Activated CD4-positive, alpha-beta T cell treated with anti-CD3 and anti-CD28 coated beads for 36 hours (primary cell): ENCODE results near the gene CHAC1. TPM values are rescaled to one million over a fixed set of nuclear protein-coding genes. Genes with fewer than 3 reads are reported as not detected.
"Not testable (repeated sequence)": the region's sequence is repeated elsewhere in the genome, so short reads cannot be mapped to it uniquely, and the experiment has no call there.

Source experiments
- ATAC-seq: fragments of 200-7000 bp; cut with Tn5 transposase; one replicate; pipeline ENCODE4 v1.10.0; 2021; ENCODE audit warnings: mild to moderate bottlenecking, moderate library complexity
- CTCF ChIA-PET: fragments of 350-600 bp; sonication (Branson Sonifier 250); formaldehyde crosslinking; loops from one replicate; lab custom pipeline; 2021; ENCODE audit warnings: antibody characterized with exemption; lab: Charles Lee
- POLR2A ChIA-PET: fragments of 350-600 bp; sonication (Branson Sonifier 250); formaldehyde crosslinking; loops from one replicate; lab custom pipeline; 2021; ENCODE audit warnings: antibody characterized with exemption, inconsistent platforms; lab: Charles Lee
- DNase-seq: peaks from one replicate; pipeline ENCODE4 v3.0.0-alpha.2; 2020
- H3K27ac Mint-ChIP-seq: one replicate; pipeline ENCODE4 v1.8.0; 2021; ENCODE audit warnings: mixed read lengths
- H3K27me3 Mint-ChIP-seq: one replicate; pipeline ENCODE4 v1.8.0; 2021; ENCODE audit warnings: mixed read lengths
- H3K36me3 Mint-ChIP-seq: one replicate; pipeline ENCODE4 v1.8.0; 2021; ENCODE audit warnings: low read depth, mixed read lengths
- H3K4me1 Mint-ChIP-seq: one replicate; pipeline ENCODE4 v1.8.0; 2021; ENCODE audit warnings: mixed read lengths
- H3K4me3 Mint-ChIP-seq: one replicate; pipeline ENCODE4 v1.8.0; 2021; ENCODE audit warnings: mild to moderate bottlenecking, moderate library complexity, mixed read lengths
- H3K9me3 Mint-ChIP-seq: one replicate; pipeline ENCODE4 v1.8.0; 2021; ENCODE audit warnings: low read depth, mixed read lengths
- intact Hi-C, 2 experiments: fragments of 100-400 bp; cut with DNase I in 1 of 2; cut with micrococcal nuclease in 1 of 2; formaldehyde crosslinking; loops; one replicate each; pipeline versions ENCODE4 v1.14.2 to v1.15.1; 2022 to 2024; cut with DNase I, micrococcal nuclease
- total RNA-seq, 2 experiments: library from RNA; stranded (reverse); gene quantifications; one replicate each; pipeline ENCODE4 v1.2.3, GENCODE V29; 2021

CHAC1 gene
- total RNA-seq, 2 experiments from 2014 or later = 31.1 to 32.2 TPM

DNA sequence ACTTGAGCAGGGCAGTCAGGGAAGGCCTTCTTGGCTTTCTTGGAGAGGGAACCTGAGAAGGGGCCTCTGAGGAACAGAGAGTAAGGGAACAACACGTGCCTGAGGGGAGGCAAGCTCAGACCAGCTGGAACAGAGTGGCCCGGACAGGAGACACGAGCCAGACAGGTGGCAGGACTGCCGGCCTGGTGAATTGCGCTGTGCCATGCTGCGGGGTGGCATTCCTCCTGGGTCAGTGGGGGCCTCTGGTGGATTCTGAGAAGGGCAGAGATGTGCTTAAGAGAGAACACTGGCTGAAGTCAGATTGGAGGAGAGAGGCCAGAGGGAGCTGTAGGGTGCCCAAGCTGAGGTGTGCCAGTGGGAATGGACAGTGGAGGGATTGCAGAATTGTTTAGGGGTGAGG lies 4.9 kb downstream of the CHAC1 start:
- Mint-ChIP-seq H3K4me3 (no peak overlapping the region), H3K27ac (no peak overlapping the region), H3K27me3 (no peaks in the 10 kb centered on the region), H3K4me1 (peaks cover 20% of the 10 kb centered on the region), H3K36me3 (peaks cover 30% of the 10 kb centered on the region), H3K9me3 (no peaks in the 10 kb centered on the region)
- intact Hi-C loops = no loop called here
- ChIA-PET CTCF (no interaction called here), POLR2A (no interaction called here)
- no peak for DNase-seq
- ATAC-seq = no peak

DNA sequence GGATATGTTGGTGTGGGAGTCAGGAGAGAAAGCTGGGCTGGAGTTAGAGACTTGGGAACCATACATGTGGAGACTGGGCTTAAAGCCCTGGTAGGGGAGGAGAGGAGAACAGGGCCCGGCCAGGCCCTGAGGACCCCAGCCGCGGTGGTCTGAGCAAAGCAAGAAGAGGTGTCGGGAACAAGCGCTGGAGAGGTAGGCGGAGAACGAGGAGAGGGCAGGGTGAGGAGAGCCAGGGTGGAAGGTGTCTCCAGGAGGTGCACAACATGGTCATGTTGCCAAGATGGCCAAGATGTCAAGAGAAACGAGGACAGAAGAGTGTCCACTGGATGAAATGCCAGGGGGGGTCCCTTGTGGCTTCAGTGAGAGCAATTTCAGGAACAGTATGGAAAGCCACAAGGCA lies 5.5 kb downstream of the CHAC1 start:
- DNase-seq (no peak), ATAC-seq (no peak)
- Mint-ChIP-seq H3K4me1 (peaks cover 20% of the 10 kb centered on the region), H3K27ac (no peak overlapping the region), H3K27me3 (no peaks in the 10 kb centered on the region), H3K9me3 (no peaks in the 10 kb centered on the region), H3K36me3 (peaks cover 28% of the 10 kb centered on the region), H3K4me3 (no peak overlapping the region)
- intact Hi-C loops = no loop called here
- CTCF ChIA-PET = interaction anchor here (0.6 kb wide), 1 partner anchor 53 kb away, joined by 3 read pairs; no protein-coding TSS in a partner anchor
- POLR2A ChIA-PET = no interaction called here

DNA sequence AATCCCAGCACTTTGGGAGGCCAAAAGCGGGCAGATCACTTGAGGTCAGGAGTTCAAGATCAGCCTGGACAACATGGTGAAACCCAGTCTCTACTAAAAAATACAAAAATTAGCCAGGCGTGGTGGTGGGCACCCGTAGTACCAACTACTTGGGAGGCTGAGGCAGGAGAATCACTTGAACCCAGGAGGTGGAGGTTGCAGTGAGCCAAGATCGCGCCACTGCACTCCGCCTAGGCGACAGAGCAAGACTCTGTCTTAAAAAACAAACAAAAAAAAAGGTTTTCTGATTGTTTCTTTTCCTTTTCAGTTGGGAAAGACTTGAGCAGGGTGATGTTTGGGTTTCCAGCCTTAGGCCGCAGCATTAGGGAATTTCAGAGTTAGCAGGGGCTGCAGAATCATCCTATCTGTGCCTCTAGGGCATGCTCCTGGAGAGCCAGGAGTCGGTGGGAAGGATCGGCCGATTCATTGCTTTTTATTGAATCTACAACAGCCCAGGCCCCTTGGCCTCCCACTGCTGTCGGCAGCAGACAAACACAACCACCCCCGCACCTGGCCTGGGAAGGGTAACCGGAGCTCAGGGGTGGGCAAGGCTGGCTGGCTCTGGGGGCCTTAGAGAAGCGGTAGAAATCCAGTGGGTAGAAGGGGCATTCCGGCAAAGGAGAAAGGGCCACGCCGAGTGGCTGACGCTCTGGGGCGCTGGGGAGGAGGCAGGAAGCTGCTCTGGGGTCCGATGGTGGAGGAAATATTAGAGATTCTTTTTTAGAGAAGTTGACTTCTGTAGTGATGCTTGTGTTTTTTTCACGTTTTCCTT lies 6.3 kb downstream of the CHAC1 start:
- peaks cover 20% of the 10 kb centered on the region for H3K36me3 Mint-ChIP-seq
- ATAC-seq (no peak), DNase-seq (no peak)
- H3K4me1 Mint-ChIP-seq = peaks cover 12% of the 10 kb centered on the region
- no peaks in the 10 kb centered on the region for H3K9me3 Mint-ChIP-seq
- H3K4me3 Mint-ChIP-seq = no peak overlapping the region
- no peak overlapping the region for H3K27ac Mint-ChIP-seq
- CTCF ChIA-PET = interaction anchor here (0.6 kb wide), 1 partner anchor 140 kb away, joined by 5 read pairs; no protein-coding TSS in a partner anchor
- intact Hi-C loops = no loop called here
- no peaks in the 10 kb centered on the region for H3K27me3 Mint-ChIP-seq
- POLR2A ChIA-PET = interaction anchor here (0.6 kb wide), 1 partner anchor 162 kb away, joined by 3 read pairs; no protein-coding TSS in a partner anchor

DNA sequence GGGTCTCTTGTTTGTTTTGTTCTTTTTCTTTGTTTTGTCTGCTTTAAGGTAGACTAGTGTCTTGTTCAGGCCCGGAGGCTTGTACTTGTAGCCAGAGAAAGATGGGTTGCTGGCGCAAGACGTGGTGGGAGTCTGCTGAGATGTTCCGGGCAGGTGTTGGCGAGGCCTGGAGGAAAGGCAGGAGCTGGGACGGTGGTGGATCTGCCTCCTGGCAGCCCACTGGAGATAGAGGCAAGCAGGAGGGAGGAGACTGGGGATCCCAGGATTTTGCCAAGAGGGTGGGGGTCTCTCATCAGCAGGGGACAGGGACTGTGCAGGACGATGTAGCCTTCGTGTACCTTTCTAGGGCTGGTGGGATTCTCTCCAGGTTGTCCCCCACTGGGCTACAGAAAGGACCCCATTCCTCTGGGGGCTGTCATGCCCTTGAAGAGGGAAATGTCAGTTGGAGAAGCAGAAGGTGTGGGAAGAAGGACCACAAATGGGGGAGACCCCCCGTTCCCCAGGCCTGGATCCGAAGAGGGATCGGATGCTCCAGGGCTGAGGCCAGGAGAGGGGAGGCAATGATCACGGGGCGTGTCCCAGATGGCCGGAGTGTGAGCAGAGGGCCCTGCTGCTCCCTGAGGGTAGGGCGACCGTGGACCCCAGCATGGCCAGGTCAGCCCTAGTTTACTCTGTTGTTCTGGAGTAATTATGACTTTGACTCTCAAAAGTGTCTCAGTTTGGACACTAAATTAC lies 7.0 kb downstream of the CHAC1 start:
- H3K27me3 Mint-ChIP-seq = no peaks in the 10 kb centered on the region
- ChIA-PET CTCF (interaction anchor here (0.6 kb wide), 1 partner anchor 139 kb away, joined by 5 read pairs; no protein-coding TSS in a partner anchor), POLR2A (no interaction called here)

DNA sequence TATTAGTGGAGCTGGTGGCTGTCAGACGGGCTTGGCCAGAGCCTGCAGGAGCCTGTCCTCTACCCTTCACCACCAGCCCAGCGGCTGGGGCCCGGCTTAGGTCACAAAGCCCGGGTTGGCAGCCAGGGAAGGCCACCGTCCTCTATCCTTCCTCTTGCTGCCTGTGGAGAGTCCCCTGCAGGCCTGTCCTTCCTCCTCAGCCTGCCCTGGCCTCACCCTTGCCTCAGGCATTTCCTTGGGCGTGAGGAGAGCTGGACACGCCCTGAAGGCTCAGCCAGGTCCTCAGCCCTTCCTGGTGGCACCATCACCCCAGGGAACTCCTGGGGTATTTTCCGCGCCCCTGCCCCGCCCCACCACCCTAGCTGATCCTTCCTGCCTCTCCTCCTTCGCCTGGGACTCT lies 7.7 kb downstream of the CHAC1 start:
- ChIA-PET POLR2A (no interaction called here), CTCF (no interaction called here)
- no peaks in the 10 kb centered on the region for H3K27me3 Mint-ChIP-seq
- H3K4me3 Mint-ChIP-seq = no peak overlapping the region
- no peak overlapping the region for H3K27ac Mint-ChIP-seq
- peaks cover 10% of the 10 kb centered on the region for H3K36me3 Mint-ChIP-seq
- ATAC-seq (no peak), DNase-seq (no peak)
- no peaks in the 10 kb centered on the region for H3K9me3 Mint-ChIP-seq
- H3K4me1 Mint-ChIP-seq = peaks cover 6% of the 10 kb centered on the region
- intact Hi-C loops = no loop called here

More for the DNA sequence above, 7.0 kb downstream of the CHAC1 start:
- intact Hi-C loops = no loop called here
- Mint-ChIP-seq H3K4me3 (no peak overlapping the region), H3K27ac (no peak overlapping the region), H3K9me3 (no peaks in the 10 kb centered on the region), H3K4me1 (peaks cover 7% of the 10 kb centered on the region), H3K36me3 (peaks cover 12% of the 10 kb centered on the region)
- ATAC-seq (no peak), DNase-seq (no peak)

DNA sequence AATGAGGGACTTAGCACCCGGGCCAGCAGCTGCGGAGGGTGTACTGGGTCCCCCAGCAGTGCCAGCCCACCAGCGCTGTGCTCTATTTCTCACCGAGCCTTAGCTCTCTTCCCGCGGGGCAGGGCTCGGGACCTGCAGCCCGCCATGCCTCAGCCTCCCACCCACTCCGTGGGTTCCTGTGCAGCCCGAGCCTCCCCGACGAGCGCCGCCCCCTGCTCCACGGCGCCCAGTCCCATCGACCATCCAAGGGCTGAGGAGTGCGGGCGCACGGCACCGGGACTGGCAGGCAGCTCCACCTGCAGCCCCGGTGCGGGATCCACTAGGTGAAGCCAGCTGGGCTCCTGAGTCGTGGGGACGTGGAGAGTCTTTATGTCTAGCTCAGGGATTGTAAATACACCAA lies 8.5 kb downstream of the CHAC1 start:
- POLR2A ChIA-PET = interaction anchor here (0.6 kb wide), 1 partner anchor 145 kb away, joined by 4 read pairs; no protein-coding TSS in a partner anchor
- intact Hi-C loops, ATAC-seq: not testable (repeated sequence)

DNA sequence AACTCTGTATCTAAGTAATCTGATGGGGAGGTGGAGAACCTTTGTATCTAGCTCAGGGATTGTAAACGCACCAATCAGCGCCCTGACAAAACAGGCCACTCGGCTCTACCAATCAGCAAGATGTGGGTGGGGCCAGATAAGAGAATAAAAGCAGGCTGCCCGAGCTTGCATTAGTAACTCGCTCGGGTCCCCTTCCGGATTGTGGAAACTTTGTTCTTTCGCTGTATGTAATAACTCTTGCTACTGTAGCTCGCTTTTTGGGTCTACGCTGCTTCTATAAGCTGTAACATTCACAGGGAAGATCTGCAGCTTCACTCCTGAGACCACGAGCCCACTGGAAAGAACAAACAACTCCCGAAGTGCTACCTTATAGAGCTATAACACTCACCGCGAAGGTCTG lies 9.0 kb downstream of the CHAC1 start:
- H3K9me3 Mint-ChIP-seq, H3K4me1 Mint-ChIP-seq, intact Hi-C loops, H3K27me3 Mint-ChIP-seq, H3K4me3 Mint-ChIP-seq, H3K36me3 Mint-ChIP-seq, DNase-seq, ATAC-seq, H3K27ac Mint-ChIP-seq: not testable (repeated sequence)
- POLR2A ChIA-PET = interaction anchor here (0.6 to 1.4 kb wide), 3 partner anchors 9 to 144 kb away, joined by 4 to 12 read pairs (median 4); partner anchors contain the start of gene CHAC1
- CTCF ChIA-PET = interaction anchor here (0.8 to 1.6 kb wide), 7 partner anchors 8 to 1309 kb away, joined by 3 to 7 read pairs (median 3); partner anchors contain the start of genes CHAC1 and VPS18

More for the DNA sequence above, 8.5 kb downstream of the CHAC1 start:
- not testable (repeated sequence) for DNase-seq, H3K36me3 Mint-ChIP-seq, H3K4me3 Mint-ChIP-seq, H3K27ac Mint-ChIP-seq, H3K27me3 Mint-ChIP-seq, H3K9me3 Mint-ChIP-seq, H3K4me1 Mint-ChIP-seq
- CTCF ChIA-PET = interaction anchor here (1.6 kb wide), 1 partner anchor 9 kb away, joined by 7 read pairs; the partner anchor contains the start of gene CHAC1

DNA sequence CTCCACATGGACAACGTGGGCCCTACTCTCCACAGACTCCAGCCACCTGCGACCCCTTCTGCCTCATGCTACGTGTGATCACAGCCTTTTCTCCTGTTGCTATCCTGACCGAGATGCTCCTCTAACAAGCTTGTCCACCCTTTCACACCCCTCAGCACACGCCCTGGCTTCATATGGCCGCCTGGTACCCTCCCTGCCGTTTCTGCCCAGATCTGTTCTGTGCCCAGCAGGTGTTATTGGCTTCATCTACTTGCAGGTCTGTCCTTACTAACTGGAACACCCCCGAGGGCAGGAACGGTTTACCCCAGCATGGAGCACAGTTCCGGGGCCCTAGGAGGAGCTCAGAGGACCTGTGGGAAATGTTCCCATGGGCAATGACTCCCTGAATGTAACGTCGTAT lies 9.9 kb downstream of the CHAC1 start:
- Mint-ChIP-seq H3K36me3 (no peaks in the 10 kb centered on the region), H3K4me1 (no peaks in the 10 kb centered on the region), H3K4me3 (no peak overlapping the region), H3K9me3 (no peaks in the 10 kb centered on the region), H3K27me3 (no peaks in the 10 kb centered on the region), H3K27ac (no peak overlapping the region)
- POLR2A ChIA-PET = interaction anchor here (1.4 kb wide), 1 partner anchor 10 kb away, joined by 4 read pairs; the partner anchor contains the start of gene CHAC1
- DNase-seq = no peak
- no peak for ATAC-seq
- intact Hi-C loops = no loop called here
- CTCF ChIA-PET = interaction anchor here (1.0 to 1.6 kb wide), 5 partner anchors 9 to 69 kb away, joined by 3 to 7 read pairs (median 4); partner anchors contain the start of genes CHAC1 and VPS18

DNA sequence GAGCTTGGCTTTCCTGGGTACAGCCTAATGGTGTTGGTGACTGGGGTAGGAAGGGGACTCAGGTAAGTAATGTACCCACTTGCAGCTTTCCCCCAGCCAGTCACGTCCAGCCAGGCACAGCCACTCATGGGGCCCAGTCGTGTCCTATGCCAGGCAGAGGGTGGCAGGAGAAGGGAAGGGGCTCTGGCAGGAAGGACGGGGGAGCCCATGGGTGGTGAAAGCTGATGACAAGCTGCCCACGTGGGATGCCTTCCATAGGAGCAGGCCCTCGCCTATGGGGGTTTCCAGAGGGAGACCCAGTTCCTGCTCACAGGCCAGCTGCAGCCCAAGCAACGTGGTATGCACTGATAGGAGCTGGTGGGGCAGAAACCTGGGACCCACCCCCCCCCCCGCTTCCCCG lies 10.7 kb downstream of the CHAC1 start:
- POLR2A ChIA-PET = no interaction called here
- CTCF ChIA-PET = interaction anchor here (1.0 to 2.3 kb wide), 7 partner anchors 12 to 105 kb away, joined by 3 to 11 read pairs (median 4); no protein-coding TSS in a partner anchor
- no peaks in the 10 kb centered on the region for H3K36me3 Mint-ChIP-seq
- H3K27me3 Mint-ChIP-seq = no peaks in the 10 kb centered on the region
- ATAC-seq = no peak
- intact Hi-C loops = no loop called here
- H3K4me1 Mint-ChIP-seq = no peaks in the 10 kb centered on the region
- no peak for DNase-seq
- H3K27ac Mint-ChIP-seq = no peak overlapping the region
- no peak overlapping the region for H3K4me3 Mint-ChIP-seq
- no peaks in the 10 kb centered on the region for H3K9me3 Mint-ChIP-seq

DNA sequence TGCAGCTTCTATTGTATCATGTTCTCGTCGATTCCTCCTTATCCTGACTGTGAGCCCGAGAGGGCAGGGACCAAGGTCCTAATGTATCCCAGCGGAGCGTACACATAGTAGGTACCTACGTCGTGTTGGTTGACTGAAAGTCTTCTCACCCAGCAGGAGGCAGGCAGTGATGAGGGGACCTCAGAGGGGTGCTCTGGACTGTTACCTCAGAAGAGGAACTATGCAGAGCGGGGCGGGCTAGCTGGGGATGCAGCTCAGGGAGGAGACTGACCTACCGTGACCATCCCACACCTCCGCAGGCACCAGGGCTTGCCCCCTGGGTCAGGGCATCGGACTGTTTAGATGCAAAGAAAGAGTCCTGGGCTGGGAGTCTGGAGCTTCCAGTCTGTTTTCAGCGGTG lies 11.4 kb downstream of the CHAC1 start:
- Mint-ChIP-seq H3K4me1 (no peaks in the 10 kb centered on the region), H3K36me3 (no peaks in the 10 kb centered on the region), H3K27ac (no peak overlapping the region), H3K27me3 (no peaks in the 10 kb centered on the region), H3K4me3 (no peak overlapping the region), H3K9me3 (no peaks in the 10 kb centered on the region)
- DNase-seq = no peak
- no peak for ATAC-seq
- ChIA-PET CTCF (interaction anchor here (0.7 to 2.3 kb wide), 8 partner anchors 13 to 137 kb away, joined by 3 to 11 read pairs (median 3); no protein-coding TSS in a partner anchor), POLR2A (no interaction called here)
- intact Hi-C loops = no loop called here
